ENCODE measurements around the gene ARHGAP25.

ARHGAP25 gene

GRCh38 chr2:68827666-68828065 lies 93.1 kb downstream of the ARHGAP25 start:
- peaks cover 8% of the 10 kb centered on the region for H3K27me3 Mint-ChIP-seq (ENCODE audit: low read depth)
- peak overlapping the region; percentile 77 to 86 (median 79) for H3K27ac Mint-ChIP-seq
- peaks cover 1% of the 10 kb centered on the region for H3K36me3 Mint-ChIP-seq (ENCODE audit: low read depth)
- H3K9me3 Mint-ChIP-seq: no peaks in the 10 kb centered on the region
- TF ChIP-seq CTCF (IDR thresholded peaks at IDR 0.05; ENCODE audit: unreplicated experiment in 3 of 3): no peak
- H3K4me1 Mint-ChIP-seq: peaks cover 40% of the 10 kb centered on the region
- H3K4me3 Mint-ChIP-seq: no peak overlapping the region

DNA sequence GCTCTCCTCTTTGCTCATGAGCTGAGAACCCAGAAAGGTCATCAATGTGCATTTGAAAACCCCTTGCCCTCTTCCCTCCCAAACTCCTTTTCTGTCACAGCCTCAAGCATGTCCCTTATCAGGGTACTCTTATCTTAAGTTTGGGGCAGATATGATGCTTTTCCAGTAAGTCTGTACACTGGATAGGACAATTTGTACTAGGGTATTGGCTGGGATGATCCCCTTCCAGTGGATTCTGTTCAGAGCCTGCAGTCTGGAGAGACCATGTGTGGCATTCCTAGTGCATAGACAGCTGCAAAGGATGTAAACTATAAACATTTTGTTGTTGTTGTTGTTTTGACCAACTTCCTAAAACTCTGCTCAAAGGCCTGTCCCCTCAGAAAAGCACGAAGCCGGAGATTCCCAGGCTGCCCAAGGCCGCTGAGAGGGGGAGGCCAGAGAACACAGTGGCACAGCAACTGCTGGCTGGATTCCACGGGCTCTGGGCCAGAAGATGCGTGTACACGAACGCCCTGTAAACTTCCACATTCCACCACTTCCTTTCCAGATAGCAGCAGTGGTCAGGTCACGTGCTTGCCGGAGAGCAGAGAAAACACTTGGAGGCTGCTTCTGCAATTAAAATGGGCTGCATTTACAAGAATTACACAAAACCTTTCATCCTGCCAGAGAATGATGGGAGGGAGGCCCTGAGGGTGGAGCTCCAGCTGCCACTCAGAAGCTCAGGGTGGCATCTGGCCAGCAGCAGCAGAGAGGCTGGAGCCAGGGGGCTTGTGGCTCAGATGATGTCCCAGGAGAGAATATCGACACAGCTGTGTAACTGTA lies 94.5 kb downstream of the ARHGAP25 start:
- H3K9me3 Mint-ChIP-seq: no peaks in the 10 kb centered on the region
- peaks cover 43% of the 10 kb centered on the region for H3K4me1 Mint-ChIP-seq
- peak overlapping the region; percentile 13 to 64 (median 38) for H3K4me3 Mint-ChIP-seq
- peaks cover 8% of the 10 kb centered on the region for H3K27me3 Mint-ChIP-seq (ENCODE audit: low read depth)
- peak in 1 of 3 experiments; percentile 14 for TF ChIP-seq CTCF (IDR thresholded peaks at IDR 0.05; ENCODE audit: unreplicated experiment in 3 of 3)
- H3K36me3 Mint-ChIP-seq (ENCODE audit: low read depth): no peaks in the 10 kb centered on the region
- peak overlapping the region; percentile 86 to 95 (median 86) for H3K27ac Mint-ChIP-seq

GRCh38 chr2:68829749-68830148 lies 95.1 kb downstream of the ARHGAP25 start:
- Mint-ChIP-seq H3K27me3 (ENCODE audit: low read depth) (peaks cover 8% of the 10 kb centered on the region), H3K9me3 (no peaks in the 10 kb centered on the region), H3K4me3 (peak overlapping the region in 2 of 3 experiments; percentile 38 to 64), H3K36me3 (ENCODE audit: low read depth) (no peaks in the 10 kb centered on the region), H3K27ac (peak overlapping the region; percentile 86 to 95 (median 86)), H3K4me1 (peaks cover 43% of the 10 kb centered on the region)
- no peak for TF ChIP-seq CTCF (IDR thresholded peaks at IDR 0.05; ENCODE audit: unreplicated experiment in 3 of 3)

GRCh38 chr2:68831686-68832232 lies 97.1 kb downstream of the ARHGAP25 start:
- no peak overlapping the region for H3K4me3 Mint-ChIP-seq
- H3K27me3 Mint-ChIP-seq (ENCODE audit: low read depth): no peaks in the 10 kb centered on the region
- peak overlapping the region; percentile 62 to 84 (median 74) for H3K27ac Mint-ChIP-seq
- no peak for TF ChIP-seq CTCF (IDR thresholded peaks at IDR 0.05; ENCODE audit: unreplicated experiment in 3 of 3)
- H3K9me3 Mint-ChIP-seq: no peaks in the 10 kb centered on the region
- H3K36me3 Mint-ChIP-seq (ENCODE audit: low read depth): no peaks in the 10 kb centered on the region
- peaks cover 43% of the 10 kb centered on the region for H3K4me1 Mint-ChIP-seq

- Mint-ChIP-seq H3K4me3 (no peak overlapping the region), H3K4me1 (peaks cover 43% of the 10 kb centered on the region), H3K9me3 (no peaks in the 10 kb centered on the region), H3K27me3 (ENCODE audit: low read depth) (no peaks in the 10 kb centered on the region), H3K27ac (peak overlapping the region; percentile 62 to 84 (median 74)), H3K36me3 (ENCODE audit: low read depth) (no peaks in the 10 kb centered on the region)
- TF ChIP-seq CTCF (IDR thresholded peaks at IDR 0.05; ENCODE audit: unreplicated experiment in 3 of 3): no peak
These were observed 97.7 kb downstream of the ARHGAP25 start for GRCh38 chr2:68832233-68832869.
